SW480 (cell line): Measurements from ENCODE around the gene LPAR1.
A peak's percentile ranks its signal among the peaks of the same experiment; 100 is the strongest.
"Not testable (repeated sequence)": the region's sequence is repeated elsewhere in the genome, so short reads cannot be mapped to it uniquely, and the experiment has no call there.

Source experiments
- DNase-seq: peaks from one replicate; pipeline ENCODE4 v3.0.0-alpha.2; 2016; ENCODE audit warnings: low spot score

LPAR1 gene, protein sequence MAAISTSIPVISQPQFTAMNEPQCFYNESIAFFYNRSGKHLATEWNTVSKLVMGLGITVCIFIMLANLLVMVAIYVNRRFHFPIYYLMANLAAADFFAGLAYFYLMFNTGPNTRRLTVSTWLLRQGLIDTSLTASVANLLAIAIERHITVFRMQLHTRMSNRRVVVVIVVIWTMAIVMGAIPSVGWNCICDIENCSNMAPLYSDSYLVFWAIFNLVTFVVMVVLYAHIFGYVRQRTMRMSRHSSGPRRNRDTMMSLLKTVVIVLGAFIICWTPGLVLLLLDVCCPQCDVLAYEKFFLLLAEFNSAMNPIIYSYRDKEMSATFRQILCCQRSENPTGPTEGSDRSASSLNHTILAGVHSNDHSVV

DNA sequence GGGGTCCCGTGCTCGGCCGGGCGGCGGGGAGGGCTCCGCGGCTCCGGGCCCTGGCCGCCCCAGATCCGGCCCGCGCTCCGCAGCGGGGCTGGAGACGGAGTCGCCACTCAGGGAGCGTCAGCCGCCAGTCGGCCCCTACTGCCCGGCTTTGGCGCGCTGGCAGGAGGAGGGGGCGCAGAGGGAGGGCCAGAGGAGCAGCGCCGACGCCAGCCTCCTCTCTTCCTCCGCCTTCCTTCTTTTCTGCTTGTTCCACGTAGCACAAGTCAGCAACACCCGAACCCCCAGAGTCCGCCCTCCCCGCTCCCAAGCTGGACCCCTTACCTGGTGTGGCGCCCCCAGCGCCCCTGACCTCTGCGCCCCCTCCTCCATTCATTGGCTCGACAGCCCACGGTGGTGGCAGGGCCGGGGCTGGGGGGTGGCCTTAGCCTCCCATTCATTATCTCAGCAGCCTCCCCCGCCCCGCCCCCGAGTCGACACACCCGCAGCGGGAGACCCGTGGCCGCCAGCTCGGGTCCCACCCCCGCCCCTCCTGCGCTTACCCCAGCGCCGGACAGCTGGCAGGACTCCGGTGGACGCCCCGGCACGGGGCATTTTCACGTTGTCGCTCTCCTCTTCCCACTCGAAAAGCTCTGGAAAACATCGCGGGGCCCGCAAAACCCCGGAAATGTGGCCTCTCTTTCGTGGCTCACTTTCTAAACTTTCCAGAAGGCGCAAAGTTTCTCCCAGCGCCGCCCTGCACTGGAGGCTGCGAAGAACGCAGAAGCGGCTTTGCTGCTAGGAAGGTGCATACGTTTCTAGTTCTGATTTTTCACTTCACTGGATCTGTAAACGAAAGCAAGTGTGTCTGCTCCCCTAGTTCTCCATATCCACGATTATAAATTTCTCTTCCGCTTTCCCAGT is at the start of gene LPAR1:
Gene LPAR1 (minus strand): TSS at position 140 of the 900 bp plus-strand sequence. CDS start 66,353 bp downstream, outside the sequence.
- peak; percentile 36 for DNase-seq

DNA sequence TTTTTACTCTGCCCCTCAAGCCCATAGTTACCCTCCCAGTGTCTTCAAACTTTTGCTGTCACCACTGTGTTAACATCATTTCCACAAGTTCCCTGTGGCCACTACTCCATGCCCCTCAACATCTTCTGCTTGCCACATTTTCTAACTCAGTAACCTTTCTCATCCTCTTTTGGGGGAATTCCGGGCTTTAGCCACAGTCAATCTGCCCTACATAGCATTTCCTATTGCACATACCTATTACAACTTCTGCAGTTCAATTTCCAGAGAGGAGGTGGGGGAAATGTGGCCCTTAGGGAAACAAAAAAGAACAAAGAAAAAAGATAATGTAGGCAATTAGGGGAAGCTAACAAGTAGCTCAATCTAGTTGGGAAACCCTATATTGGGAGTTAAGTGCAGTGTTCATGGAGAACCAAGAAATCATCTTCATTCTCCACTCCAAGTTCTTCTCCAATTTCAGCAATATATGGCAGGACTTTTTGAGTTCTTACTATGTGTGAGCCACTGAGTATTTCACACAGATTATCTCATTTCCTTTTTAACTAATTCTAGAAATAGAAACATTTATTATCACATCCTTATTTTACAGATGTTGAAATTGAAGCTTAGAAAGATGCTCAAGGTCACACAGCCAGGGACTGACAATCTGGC is 40.2 kb upstream of the LPAR1 start:
- no peak for DNase-seq

DNA sequence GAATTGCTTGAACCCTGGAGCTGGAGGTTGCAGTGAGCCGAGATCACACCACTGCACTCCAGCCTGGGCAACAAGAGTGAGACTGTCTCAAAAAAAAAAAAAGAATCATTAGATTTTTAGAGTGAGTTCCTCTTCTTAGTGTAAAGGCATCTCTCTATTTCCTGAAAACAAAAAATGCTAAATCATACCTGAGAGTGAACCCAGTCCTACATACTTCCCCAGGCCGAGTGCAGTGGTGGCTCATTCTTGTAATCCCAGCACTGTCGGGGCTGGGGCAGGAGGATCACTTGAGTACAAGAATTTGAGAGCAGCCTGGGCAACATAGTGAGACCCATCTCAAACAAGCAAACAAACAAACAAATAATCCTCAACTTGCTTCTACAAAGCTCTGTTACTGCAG is 38.2 kb upstream of the LPAR1 start:
- DNase-seq: no peak

DNA sequence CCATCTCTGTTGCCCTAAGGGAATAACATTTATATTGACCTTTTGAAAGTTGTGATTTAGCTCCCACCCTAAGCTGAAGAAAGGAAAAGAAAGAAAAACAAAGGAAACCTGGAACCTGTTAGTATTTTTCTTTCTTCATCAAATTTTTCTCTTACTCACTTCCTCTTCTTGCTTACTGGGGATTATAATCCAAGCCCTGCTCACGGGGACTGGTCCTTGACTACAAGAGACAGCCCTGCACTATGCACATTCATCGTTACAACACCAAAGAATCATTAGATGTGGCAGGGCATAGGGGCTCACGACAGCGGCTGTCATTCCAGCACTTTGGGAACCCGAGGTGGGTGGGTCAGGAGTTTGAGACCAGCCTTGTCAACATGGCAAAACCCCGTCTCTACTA is 37.8 kb upstream of the LPAR1 start:
- no peak for DNase-seq

DNA sequence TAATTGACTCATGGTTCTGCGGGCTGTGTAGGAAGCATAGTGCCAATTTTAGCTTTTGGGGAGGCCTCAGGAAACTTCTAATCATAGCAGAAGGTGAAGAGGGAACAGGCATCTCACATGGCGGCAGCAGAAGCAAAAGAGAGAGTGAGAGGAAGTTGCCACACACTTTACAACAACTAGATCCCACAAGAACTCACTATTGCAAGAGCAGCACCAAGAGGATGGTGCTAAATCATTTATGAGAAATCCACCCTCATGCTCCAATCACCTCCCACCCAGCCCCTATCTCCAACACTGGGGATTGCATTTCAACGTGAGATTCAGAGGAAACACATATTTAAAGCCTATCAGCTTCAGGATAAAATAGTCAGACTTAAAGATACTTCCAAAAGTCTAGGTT is 36.1 kb upstream of the LPAR1 start:
- DNase-seq: no peak

DNA sequence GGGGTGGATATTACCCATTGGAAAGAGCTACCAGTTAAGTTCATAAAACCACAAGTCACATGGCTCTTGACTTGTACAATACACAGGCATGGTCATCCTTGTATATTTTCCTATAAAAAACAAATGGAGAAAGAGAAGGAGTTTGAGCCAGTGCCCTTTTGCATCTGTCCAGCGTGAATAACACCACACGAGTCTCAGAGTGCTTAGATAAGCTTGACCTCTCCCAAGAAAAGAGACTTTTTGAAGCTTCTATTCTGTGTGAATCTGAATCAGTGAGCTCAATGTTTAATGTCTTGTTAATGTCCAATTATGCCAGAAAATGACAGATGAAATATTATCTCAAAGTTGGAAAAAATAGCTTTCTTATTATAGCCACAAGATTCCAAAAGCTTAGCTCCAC is 30.9 kb upstream of the LPAR1 start:
- DNase-seq: no peak

DNA sequence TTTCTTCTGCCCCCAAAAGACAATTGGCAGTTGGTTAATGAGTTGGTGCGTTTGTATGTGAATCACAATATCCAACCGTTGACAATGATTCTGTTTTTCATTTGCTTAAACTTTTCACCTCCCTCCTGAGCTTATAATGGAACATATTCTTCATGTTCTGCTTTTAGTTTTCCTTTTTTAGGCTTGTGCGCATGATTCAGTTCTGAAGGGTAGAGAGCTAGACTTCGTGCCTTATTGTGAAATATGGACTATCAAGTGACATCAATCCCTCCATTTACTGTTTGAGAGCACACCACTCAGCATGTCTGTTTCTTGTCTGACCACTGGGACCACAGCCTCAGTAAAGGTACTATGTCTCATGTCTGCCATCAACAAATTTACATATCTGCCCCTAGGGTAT is 30.5 kb upstream of the LPAR1 start:
- DNase-seq: no peak

DNA sequence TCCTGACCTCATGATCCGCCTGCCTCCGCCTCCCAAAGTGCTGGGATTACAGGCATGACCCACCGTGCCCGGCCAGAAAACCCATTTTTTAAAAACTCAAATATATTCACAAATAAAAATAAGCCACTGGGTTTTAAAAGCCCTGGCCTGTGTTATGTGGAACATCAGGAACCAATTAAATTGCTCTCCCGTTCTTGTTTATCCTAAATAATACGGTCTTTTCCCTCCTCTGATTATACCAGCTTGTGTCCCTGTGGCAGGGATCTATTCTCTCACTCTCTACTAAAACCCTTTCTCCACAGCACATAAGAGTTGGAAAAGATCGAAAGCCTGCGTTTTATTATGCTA is 30.1 kb upstream of the LPAR1 start:
- no peak for DNase-seq

DNA sequence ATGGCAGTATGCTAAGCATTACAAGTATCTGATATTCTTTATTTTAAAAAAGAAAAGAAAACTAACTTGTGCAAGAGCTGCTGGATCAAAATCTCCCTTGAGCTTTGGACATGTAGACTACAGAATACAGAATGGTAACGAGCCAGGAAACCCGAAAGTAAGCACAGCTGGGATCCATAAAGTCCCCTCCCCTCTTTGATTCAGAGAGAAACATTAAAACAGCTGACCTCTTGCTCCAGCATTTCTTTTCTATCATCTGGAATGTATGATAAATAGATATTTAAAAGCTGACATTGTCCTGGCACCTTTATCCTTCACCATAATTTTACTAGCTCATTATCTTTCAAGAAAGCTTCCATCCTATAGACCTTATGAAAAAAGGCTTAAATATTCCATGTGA is 28.2 kb upstream of the LPAR1 start:
- DNase-seq: no peak

DNA sequence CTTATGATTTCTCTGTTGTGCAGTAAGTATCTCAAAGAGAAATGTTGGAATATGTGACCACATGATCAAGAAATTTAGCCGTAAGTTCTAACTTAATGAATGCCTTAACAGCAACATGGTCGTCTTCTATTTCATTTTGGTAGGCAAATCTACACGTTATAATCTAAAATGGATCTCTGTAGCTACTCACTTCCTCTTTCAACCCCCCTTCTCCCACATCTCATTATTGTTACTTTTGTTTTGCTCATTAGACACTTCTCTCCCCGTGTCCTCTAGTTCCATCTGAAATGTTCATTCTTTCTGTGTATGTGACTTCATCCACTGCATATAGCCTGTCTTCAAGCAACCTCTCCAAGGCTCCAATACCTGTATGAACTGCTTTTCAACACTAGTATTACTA is 27.1 kb upstream of the LPAR1 start:
- no peak for DNase-seq

DNA sequence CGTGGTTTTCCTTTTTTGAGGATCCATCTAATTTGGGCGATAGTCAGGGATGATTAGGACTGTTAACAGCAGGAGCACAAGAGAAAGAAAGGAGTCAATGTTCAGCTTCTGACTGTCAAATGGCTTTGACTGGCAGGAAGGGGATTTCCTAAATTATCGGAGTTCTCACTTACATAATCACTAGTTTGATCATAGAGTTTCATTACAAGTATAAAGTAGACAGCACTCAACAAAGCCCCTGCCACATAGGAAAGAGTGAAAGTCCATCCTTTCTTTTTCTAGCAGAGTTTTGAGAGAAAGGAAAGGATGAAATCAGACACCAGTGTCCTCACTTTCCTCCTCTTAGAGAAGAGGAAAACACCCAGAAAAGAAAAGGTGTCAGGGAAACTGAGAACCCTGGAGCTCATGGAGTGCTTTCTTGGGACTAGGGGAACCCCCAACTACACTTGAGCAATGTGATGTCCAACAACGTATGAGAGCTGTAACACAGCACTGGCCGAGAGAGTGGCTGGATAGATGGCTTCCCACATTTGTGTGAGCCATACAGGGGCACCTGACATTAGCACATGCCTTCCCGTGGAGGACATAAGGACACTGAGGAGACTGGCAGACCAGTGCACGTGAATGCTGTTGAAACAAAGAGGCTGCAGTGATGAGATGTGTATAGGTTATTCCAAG is 26.0 kb upstream of the LPAR1 start:
- DNase-seq: no peak

DNA sequence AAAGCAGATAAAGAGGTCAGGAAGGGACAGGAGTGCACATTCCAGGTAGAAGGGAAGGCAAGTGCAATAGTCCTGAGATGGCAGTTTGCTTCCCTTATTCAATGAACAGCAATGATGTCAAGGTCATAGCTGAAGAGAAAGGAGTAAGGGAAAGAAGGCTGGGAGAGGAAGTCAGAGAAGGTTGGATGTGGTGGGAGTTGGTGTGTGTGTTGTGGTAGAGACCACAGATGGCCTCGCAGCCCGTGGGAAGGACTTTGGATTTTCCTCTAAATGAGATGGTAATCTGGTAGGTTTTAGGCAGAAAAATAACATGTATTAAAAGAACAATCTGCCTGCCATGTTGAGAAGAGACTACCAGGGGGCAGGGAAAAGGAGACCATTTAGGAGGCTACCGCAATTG is 25.1 kb upstream of the LPAR1 start:
- no peak for DNase-seq

DNA sequence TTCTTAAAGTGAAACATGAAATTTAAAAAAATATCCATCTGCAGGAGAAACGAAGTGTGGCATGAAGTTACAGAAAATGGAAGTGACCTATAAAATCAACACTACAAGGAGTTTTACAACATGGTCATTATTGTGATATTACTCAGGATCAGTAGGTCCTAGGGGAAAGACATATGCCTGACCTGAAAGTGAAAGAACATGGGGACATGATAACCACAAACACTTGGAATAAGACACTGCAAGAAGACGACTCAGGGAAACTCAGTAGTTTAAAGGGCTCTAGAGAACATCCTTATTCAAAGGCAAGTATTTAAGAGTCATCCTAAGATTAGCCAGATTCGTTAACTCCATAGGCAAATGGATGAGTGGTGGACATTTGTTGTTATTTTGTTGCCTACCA is 19.9 kb upstream of the LPAR1 start:
- DNase-seq: no peak

DNA sequence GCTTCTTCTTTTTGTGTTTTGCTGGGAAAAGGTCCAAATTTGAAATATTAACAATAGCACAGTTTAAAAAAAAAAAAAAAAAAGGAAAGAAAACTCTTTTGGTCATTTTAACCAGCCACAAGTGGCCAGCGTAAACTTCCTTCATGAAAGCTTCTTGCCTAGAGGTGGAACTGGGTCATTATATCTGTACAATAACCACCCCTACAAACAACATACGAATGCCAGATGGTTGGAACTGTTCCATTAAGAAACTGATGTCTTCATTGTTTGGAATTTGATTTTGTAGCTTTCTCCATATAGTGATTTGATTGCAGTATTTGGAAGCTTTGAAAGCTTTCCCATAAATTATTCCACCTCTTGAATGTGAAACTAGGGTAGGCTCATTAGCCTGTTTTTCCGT is 18.3 kb upstream of the LPAR1 start:
- no peak for DNase-seq

DNA sequence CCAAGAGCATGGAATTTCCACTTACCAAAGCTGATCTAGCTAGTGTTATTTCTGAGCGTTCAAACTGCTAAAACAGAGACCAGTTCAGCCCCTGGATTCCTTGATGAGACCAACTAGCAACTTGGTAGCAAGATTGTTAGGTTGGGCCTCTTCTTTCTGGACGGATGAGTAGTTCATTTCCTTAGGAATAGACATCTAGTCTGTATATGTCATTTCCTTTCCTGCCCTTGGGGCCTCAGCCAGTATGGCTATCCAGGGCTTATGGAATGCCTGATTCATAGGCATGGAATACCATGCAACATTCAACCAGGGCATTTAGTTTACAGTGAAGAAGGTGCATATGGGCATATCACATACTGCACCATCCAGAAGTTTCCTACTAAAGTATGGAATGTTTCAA is 14.5 kb upstream of the LPAR1 start:
- no peak for DNase-seq

DNA sequence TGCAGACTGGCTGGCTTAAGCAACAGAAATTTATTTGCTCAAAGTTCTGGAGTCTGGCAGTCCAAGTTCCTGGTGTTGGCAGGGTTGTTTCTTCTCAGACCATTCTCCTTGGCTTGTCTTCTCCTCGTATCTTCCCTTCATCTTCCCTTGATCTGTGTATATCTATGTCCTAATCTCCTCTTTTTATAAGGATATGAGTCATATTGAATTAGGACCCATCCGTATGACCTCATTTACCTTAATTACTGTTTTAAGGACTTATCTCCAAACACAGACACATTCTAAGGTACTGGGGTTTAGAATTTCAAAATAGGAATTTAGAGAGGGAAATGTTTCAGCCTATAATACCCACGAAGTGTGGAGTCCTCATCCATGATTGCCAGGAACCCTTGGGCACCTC is 13.1 kb upstream of the LPAR1 start:
- no peak for DNase-seq

DNA sequence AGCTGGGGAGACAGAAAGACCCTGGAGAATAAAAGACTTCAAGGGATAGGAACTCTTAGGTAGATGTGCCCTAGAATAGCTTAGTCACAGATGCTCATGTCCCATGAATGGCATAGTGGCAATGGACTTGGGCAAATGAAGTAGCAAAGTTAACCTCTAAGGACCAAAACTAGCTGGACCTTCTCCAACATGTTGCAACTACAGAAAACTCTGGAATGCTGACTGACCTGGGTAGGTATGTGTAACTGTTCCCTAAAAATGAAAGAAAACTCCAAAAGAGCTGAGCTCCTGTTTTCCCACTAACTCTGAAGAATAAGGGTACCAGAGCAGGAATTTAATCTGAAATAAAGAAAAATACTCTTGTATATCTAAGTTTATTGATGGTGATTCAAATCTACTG is 12.5 kb upstream of the LPAR1 start:
- DNase-seq: no peak

DNA sequence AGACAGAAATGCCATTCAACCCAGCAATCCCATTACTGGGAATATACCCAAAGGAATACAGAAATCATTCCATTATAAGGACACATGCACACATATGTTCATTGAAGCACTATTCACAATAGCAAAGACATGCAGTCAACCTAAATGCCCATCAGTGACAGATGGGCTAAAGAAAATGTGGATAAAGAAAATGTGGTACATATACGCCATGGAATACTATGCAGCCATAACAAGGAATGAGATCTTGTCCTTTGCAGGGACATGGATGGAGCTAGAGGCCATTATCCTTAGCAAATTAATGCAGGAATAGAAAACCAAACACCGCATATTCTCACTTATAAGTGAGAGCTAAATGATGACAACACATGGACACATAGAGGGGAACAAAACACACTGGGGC is 9.0 kb upstream of the LPAR1 start:
- DNase-seq: not testable (repeated sequence)

DNA sequence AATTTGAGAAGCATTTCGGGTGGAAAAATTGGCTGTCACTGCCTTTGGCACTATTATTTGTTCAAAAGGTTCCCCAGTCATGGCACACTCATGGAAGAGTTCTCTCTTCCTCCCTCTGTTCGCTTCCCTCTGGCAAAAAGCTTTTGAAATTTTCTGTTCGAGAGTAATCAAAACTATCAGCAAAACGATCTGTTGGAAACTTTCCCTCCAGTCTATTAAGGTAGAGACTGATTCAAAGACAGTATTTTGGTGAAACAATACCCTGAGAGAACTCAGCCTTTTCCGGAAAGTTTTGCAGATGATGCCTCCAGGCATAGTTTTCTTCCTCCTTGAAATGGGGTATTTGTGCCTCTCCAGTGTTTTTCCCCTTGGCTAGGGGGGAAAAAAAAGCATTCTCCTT is 3.6 kb upstream of the LPAR1 start:
- no peak for DNase-seq

DNA sequence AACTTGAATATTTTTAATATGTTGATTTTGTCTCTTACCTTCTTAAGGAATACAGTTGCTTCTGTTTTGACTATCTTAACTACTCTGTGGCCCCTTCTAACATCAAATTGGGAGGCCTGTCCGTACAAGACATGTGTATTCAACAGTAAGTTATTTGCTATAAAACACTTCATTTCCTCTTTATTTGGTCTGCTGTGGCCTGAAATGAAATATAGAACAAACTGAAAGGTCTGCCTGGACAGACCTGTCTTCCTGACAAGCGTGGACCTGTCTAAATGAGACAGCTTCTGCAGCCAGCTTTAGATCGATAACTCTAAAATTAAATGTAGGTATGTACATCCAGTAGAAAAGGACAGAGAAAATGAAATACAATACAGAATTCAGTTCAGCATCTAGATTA is 2.2 kb upstream of the LPAR1 start:
- no peak for DNase-seq

DNA sequence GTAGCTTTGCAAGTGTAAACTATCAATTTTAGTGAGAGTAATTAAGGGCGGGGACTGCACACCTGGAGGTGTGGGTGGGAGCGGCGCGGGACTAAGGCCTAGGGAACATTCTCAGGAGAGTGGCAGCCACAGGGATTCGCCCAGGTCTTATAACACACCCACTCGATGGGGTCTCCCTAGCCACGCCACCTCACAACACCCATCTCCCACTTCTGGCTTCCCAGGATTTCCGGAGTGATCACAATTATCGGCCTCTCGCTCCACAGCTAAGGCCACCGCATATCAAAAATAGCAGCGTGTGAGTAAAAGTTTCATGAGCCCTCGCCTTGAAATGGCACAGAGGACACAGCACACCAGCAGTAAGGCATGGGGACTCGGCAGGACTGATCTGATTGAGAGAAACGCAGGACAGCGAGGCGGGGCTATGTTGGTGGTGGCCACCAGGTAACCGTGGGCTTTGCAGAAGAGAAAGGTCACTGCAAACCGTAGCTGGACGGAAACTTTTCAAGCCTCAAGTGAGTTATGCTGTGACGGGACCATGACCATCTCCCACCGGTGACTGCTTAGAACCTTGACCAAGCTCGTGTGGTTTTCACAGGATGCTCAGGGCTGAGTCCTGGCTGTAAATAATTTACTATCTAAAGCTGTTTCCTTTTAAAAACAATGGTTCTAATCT is 1.1 kb upstream of the LPAR1 start:
- DNase-seq: peak; percentile 46
